ENCODE results near the gene EGFR.

Gene EGFR

DNA sequence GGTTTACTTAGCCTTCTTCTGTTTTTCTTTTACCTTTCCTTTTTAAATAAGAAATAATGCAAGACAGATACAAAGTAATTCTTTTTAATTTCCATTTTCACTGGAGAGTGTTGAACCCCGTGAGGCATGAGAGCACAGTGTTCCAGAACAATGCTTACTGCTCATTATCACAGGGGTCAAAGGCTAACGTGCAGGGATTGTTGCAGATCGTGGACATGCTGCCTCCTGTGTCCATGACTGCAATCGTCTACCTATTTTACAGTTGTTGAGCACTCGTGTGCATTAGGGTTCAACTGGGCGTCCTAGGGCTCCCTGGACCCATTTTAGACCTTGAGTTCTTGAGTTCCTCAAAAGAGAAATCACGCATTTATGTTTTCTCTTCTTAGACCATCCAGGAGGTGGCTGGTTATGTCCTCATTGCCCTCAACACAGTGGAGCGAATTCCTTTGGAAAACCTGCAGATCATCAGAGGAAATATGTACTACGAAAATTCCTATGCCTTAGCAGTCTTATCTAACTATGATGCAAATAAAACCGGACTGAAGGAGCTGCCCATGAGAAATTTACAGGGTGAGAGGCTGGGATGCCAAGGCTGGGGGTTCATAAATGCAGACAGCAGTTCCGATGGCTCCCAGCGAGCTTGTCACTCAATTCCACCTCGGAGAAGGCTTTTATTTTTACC, 124.2 kb downstream of the EGFR start:
- DNase-seq (ENCODE audit: low read depth in 2 of 3, low spot score in 1 of 3), result no peak

DNA sequence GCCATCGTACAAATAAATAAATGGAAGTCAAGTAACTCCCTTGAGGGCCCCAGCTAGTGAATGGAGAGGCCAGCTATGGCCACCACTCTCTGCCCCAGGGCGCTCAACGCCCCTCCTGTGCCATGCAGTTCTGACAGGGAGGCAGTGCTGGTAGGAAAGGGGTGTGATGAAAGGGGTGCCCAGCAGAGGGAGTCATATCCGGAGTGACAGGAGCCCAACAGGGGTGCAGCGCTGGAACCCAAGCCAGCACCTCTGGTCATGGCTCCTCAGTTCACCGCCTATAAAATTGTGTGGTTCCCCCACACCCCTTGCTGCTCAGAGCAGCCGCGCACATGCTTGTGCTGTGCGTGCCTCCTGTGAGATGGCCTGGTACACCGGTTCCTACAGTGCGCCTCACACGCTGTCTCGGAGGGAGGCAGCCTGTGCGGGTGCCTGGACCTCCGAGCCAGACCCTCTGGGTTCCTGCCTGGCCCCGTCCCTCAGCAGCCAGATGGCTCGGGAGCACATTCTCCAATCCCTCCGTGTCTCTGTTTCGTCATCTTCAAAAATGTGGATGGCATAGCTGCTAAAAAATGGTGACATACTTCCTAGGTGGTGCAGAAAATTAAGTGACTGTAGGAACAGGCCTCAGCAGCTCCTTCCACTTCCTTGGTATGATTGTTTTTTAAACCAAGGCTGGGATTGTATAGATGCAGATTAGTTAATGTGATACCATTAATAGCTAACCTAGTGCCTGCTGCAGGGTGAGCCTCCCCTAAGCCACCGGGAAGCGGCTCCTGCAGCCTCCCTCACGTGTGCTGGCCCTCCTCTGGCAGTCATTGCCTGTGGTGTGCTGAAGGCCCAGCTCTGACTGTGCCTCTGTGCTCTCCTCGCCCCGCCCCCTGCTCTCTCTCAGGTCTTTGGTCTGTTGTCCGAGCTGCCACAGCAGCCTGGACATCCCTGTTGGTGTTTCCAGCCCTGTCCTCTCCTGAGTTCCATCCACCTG, 125.8 kb downstream of the EGFR start:
- no peak for DNase-seq (ENCODE audit: low read depth in 2 of 3, low spot score in 1 of 3)

DNA sequence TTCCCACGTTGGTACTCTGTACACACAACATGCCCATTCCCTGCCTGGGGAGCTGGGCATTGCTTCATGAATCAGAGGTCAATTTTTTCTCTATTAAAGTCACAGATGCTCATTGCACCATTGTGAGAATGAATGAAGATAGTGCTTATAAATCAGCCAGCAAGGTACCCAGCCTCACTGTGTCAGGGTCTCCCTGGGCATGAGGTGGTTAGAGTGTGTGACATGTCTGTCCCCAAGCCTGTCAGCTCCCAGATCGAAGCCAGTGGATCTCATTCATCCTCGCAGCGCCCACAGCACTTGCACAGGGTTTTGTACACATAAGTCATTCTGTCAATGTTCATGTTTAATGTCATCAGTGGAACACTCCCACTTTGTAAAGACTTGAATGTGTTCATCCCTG, 126.8 kb downstream of the EGFR start:
- no peak for DNase-seq (ENCODE audit: low read depth in 2 of 3, low spot score in 1 of 3)

DNA sequence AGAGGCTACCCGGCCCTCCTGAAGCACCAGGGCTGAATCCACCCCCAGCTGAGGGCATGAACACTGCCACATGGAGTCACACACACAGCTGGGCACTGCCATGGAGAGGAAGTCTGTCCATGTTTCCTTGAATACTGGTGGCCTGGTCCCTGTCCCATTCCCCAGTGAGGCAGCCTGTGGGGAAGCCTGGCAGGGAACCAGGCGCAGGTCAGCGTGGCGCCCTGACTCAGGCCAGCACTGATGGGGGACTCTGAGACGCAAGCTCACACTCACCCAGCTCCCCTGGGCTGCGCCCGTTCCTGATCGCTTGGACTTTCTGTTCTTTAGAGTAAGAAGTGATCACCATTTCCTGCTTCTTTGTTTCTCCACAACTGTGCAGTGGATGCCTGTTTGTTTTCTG, 128.3 kb downstream of the EGFR start:
- DNase-seq (ENCODE audit: low read depth in 2 of 3, low spot score in 1 of 3), result no peak

GRCh38 chr7:55147736-55148135, 128.9 kb downstream of the EGFR start:
- no peak for DNase-seq (ENCODE audit: low read depth in 2 of 3, low spot score in 1 of 3)

DNA sequence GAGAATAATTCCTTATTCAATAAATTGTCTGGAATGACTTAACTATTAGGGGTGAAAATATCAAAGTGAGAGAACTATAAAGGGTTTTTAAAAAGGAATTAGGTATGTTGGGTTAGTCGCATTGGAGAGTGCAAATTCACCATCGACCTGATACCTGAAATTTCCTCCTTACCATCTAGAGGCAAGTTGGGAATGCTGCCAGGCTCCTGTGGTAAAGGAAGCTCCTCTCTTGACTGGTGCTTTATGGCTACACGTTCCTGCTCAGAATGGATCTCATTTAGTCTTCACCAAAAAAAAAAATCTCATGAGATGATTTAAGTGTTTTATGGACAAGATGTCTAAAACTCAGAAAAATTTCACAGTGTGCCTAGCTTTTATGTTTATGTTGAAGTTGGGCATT, 129.8 kb downstream of the EGFR start:
- no peak for DNase-seq (ENCODE audit: low read depth in 2 of 3, low spot score in 1 of 3)

DNA sequence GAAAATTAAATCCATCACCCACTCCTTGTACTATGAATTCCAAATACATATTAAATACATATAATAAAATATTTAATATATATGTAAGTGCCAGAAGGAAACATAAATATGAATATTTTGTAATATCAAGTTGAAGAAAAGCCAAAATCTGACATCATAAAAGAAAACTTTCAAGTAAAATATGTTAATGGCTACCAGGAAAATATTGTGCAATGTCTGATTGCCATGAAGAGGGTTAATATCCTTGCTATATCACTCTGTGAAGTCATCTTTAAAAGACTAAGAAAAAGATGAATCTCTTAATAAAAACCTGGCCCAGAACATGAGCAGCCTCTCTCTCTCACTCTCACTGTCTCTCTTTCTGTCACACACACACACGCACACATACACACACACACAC, 130.2 kb downstream of the EGFR start:
- no peak for DNase-seq (ENCODE audit: low read depth in 2 of 3, low spot score in 1 of 3)

DNA sequence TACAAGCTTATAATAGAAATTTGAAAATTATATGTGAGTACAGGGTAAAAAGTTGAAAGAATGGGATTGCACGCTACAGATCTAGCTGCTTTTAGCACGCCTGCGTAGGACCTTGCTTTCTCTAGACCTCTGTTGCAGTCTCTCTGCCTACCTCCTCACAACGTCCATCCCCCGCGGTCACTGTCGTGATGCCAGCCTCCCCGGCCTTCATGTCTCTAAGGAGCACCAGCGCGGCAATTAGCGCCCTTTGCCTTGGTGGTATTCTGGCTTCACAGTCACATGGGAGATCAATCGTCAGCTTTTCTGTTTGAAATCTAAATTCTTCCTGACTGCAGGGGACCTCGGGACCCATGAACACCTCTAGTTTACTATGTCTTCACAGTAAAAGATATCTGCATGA, 131.3 kb downstream of the EGFR start:
- DNase-seq (ENCODE audit: low read depth in 2 of 3, low spot score in 1 of 3), result no peak

- no peak for DNase-seq (ENCODE audit: low read depth in 2 of 3, low spot score in 1 of 3)
These were observed 132.1 kb downstream of the EGFR start for GRCh38 chr7:55150709-55151451.

- no peak for DNase-seq (ENCODE audit: low read depth in 2 of 3, low spot score in 1 of 3)
These were observed 133.7 kb downstream of the EGFR start for GRCh38 chr7:55152516-55152915.

- no peak for DNase-seq (ENCODE audit: low read depth in 2 of 3, low spot score in 1 of 3)
These were observed 135.3 kb downstream of the EGFR start for GRCh38 chr7:55154096-55154495.

DNA sequence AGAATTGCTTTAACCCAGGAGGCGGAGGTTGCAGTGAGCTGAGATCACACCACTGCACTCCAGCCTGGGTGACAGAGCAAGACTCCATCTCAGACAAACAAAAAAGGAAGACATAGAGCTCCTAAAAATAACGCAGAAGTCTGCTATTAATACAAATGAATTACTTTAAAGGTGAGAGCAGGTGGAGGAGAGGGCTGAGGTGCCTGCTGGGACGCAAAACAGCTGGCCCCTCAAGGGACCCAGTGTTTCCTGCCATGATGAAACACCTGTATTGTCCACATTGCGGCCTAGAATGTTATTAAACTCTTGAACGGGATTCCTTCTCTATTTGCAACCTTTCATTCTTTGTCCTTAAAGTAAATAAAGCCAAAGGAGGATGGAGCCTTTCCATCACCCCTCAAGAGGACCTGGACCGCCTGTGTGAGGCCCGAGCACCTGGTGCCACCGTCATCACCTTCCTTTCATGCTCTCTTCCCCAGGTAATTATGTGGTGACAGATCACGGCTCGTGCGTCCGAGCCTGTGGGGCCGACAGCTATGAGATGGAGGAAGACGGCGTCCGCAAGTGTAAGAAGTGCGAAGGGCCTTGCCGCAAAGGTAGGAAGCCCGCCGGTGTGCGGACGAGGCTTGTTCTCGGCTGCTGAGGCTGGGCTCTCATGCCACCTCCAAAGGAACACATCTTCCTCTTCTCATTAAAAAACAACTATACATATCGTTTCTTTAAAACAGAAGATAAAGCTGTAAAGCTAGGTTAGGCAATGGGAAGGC, 136.7 kb downstream of the EGFR start:
- no peak for DNase-seq (ENCODE audit: low read depth in 2 of 3, low spot score in 1 of 3)

- DNase-seq (ENCODE audit: low read depth in 2 of 3, low spot score in 1 of 3), result no peak
These were observed 138.3 kb downstream of the EGFR start for GRCh38 chr7:55156919-55157763.

- no peak for DNase-seq (ENCODE audit: low read depth in 2 of 3, low spot score in 1 of 3)
These were observed 138.9 kb downstream of the EGFR start for GRCh38 chr7:55157764-55158105.

DNA sequence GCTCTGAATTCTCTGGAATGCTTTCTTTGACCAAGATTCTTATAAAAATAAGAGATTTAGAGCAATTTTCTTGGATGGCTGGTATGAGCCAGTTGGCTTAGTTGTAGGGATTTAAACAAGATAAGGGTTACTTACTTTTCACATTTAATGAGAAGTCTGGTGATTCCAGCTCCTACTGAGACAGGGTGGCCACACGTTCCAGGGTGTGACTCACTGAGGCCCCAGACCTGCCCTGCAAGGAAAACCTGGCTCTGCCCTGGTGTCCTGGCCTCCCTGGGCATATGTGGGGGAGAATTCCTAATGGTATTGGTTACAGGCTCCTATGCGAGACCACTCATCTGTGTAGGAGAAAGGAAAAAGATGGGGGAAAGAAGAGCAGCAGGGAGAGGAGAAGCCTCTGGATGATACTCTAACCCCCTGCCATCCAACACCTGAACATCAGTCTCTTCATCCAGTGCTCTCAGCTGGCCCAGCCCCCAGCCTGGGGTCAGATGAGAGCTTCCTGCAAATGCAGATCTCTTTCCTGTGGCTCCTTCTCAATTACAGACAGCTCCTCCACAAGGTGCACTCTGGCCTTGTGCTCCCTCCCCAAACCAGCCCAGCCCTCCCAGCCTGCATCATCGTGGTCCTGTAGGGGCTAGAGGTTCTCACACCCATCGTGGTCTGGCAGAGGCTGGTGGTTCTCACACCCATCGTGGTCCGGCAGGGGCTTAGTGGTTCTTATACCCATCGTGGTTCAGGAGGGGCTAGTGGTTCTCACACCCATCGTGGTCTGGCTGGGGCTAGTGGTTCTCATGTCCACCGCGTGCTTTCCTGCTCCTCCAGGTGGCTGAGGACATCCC, 139.9 kb downstream of the EGFR start:
- no peak for DNase-seq (ENCODE audit: low read depth in 2 of 3, low spot score in 1 of 3)

- DNase-seq (ENCODE audit: low read depth in 2 of 3, low spot score in 1 of 3), result no peak
These were observed 141.7 kb downstream of the EGFR start for GRCh38 chr7:55160539-55160938.

DNA sequence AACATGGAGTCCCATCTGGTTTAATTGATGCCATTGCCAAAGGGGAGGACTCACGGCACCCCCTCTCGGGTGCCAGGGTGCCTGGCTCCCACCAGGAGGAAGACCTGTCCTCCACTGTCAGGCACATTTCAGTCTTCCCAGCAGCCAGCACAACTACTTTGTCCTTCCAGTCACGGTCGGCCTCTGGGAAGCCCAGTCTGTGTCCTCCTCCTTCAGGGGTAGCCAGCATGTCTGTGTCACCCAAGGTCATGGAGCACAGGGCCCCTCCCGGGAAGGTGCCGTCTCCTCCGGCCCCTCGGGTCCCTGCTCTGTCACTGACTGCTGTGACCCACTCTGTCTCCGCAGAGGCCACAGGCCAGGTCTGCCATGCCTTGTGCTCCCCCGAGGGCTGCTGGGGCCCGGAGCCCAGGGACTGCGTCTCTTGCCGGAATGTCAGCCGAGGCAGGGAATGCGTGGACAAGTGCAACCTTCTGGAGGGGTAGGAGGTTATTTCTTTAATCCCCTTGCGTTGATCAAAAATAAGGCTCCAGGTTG, 142.4 kb downstream of the EGFR start:
- DNase-seq (ENCODE audit: low read depth in 2 of 3, low spot score in 1 of 3), result no peak

GRCh38 chr7:55162476-55162875, 143.7 kb downstream of the EGFR start:
- DNase-seq (ENCODE audit: low read depth in 2 of 3, low spot score in 1 of 3), result no peak

DNA sequence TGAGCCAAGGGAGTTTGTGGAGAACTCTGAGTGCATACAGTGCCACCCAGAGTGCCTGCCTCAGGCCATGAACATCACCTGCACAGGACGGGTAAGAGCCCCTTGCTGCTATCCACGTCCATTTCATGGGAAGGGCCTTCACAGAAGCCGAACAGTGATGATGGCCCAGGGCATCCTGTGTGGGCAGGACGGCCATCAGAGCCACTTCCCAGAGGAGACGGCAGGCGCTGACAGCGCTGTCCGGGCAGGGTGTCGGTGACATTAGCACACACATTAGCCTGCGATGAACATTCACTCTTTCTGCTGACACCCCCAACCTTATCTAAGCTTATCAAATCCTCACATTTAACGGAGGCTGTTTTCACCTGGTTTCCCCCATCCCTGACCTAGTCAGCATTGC, 144.9 kb downstream of the EGFR start:
- DNase-seq (ENCODE audit: low read depth in 2 of 3, low spot score in 1 of 3), result no peak

All from stimulated activated CD4-positive, alpha-beta T cell treated with anti-CD3 and anti-CD28 coated beads, Interleukin-12 subunit alpha, Interleukin-12 subunit beta, amount 100 ng/mL, for 48 hours (primary cell).